Thymus (tissue), 11 donors: ENCODE measurements around the gene TCF12. TPM values are rescaled to one million over a fixed set of nuclear protein-coding genes. Genes with fewer than 3 reads are reported as not detected.

Source experiments
- DNase-seq, 9 donors: peaks; one replicate each; pipeline ENCODE4 v3.0.0-alpha.2; 2013; ENCODE audit warnings: low spot score in 9 of 9, low read depth in 6 of 9, missing footprints in 1 of 9
- H3K27ac ChIP-seq, 2 donors: one replicate each; pipeline ENCODE4 v1.5.1; 2013; ENCODE audit warnings: control low read depth in 1 of 2, low read depth in 1 of 2, low read length in 1 of 2, mild to moderate bottlenecking in 1 of 2, moderate library complexity in 1 of 2
- H3K27me3 ChIP-seq, 2 donors: one replicate each; pipeline ENCODE4 v1.5.1; 2013; ENCODE audit warnings: low read length in 1 of 2; ENCODE audit not compliant: control insufficient read depth in 2 of 2, insufficient read depth in 1 of 2
- H3K36me3 ChIP-seq, 2 donors: one replicate each; pipeline ENCODE4 v1.5.1; 2013; ENCODE audit warnings: low read length in 1 of 2, mild to moderate bottlenecking in 1 of 2, moderate library complexity in 1 of 2; ENCODE audit not compliant: control insufficient read depth in 2 of 2, insufficient read depth in 2 of 2
- H3K4me1 ChIP-seq, 2 donors: one replicate each; pipeline ENCODE4 v1.5.1; 2013; ENCODE audit warnings: low read length in 2 of 2; ENCODE audit not compliant: control insufficient read depth in 2 of 2, insufficient read depth in 2 of 2
- H3K4me3 ChIP-seq, 2 donors: one replicate each; pipeline ENCODE4 v1.5.1; 2013; ENCODE audit warnings: low read length in 2 of 2, control low read depth in 1 of 2, mild to moderate bottlenecking in 1 of 2
- H3K9me3 ChIP-seq, 2 donors: one replicate each; pipeline ENCODE4 v1.5.1; 2013; ENCODE audit warnings: low read length in 1 of 2, mild to moderate bottlenecking in 1 of 2; ENCODE audit not compliant: control insufficient read depth in 2 of 2, insufficient read depth in 1 of 2
- WGBS: extraction: QIAGEN DNeasy Blood & Tissue Kit; methylation state at CpG from one replicate; pipeline ENCODE4 v1.1.7; 2013; 5-methylcytosine and 5-hydroxymethylcytosine counted together
- polyA plus RNA-seq: library from polyadenylated mRNA; stranded (reverse); fragments of 200-250 nt; gene quantifications from one replicate; pipeline ENCODE4 v1.2.3, GENCODE V29; 2013
- total RNA-seq: library from RNA; stranded (reverse); fragments of 120-200 nt; gene quantifications from one replicate; pipeline ENCODE4 v1.2.4, GENCODE V29; 2013
- donor health status: healthy.

The TCF12 gene
- total and polyA plus RNA-seq, 2 donors, result 45.2 to 159 TPM

- no peaks in the 10 kb centered on the region for H3K36me3 ChIP-seq
- WGBS, result 93% methylated on average over 5 of the region's 5 CpGs
Observed at GRCh38 chr15:57328897-57329296, 410.5 kb downstream of the TCF12 start.

GRCh38 chr15:57329582-57330367, 411.3 kb downstream of the TCF12 start:
- 53% methylated on average over 13 of the region's 13 CpGs for WGBS
- no peak for DNase-seq
- no peak overlapping the region for H3K4me3 ChIP-seq

More at GRCh38 chr15:57328897-57329296, 410.5 kb downstream of the TCF12 start:
- Histone ChIP-seq H3K4me3 (no peak overlapping the region), H3K27me3 (no peaks in the 10 kb centered on the region), H3K27ac (no peak overlapping the region), H3K9me3 (peaks cover 0 to 4% of the 10 kb centered on the region in 2 donors), H3K4me1 (peaks cover 5 to 10% of the 10 kb centered on the region in 2 donors)
- no peak for DNase-seq

GRCh38 chr15:57330619-57331340, 412.3 kb downstream of the TCF12 start:
- no peaks in the 10 kb centered on the region for H3K27me3 ChIP-seq
- 91% methylated on average over 14 of the region's 14 CpGs for WGBS
- peaks cover 0 to 5% of the 10 kb centered on the region in 2 donors for H3K4me1 ChIP-seq
- H3K4me3 ChIP-seq, result no peak overlapping the region
- no peak overlapping the region for H3K27ac ChIP-seq
- H3K36me3 ChIP-seq, result no peaks in the 10 kb centered on the region
- DNase-seq, result no peak
- H3K9me3 ChIP-seq, result peaks cover 0 to 4% of the 10 kb centered on the region in 2 donors

More at GRCh38 chr15:57329582-57330367, 411.3 kb downstream of the TCF12 start:
- Histone ChIP-seq H3K9me3 (peaks cover 0 to 4% of the 10 kb centered on the region in 2 donors), H3K27me3 (no peaks in the 10 kb centered on the region), H3K36me3 (no peaks in the 10 kb centered on the region), H3K27ac (no peak overlapping the region), H3K4me1 (peaks cover 5 to 7% of the 10 kb centered on the region in 2 donors)

- no peak for DNase-seq
- no peak overlapping the region for H3K27ac ChIP-seq
Observed at GRCh38 chr15:57332326-57332725, 413.9 kb downstream of the TCF12 start.

DNA sequence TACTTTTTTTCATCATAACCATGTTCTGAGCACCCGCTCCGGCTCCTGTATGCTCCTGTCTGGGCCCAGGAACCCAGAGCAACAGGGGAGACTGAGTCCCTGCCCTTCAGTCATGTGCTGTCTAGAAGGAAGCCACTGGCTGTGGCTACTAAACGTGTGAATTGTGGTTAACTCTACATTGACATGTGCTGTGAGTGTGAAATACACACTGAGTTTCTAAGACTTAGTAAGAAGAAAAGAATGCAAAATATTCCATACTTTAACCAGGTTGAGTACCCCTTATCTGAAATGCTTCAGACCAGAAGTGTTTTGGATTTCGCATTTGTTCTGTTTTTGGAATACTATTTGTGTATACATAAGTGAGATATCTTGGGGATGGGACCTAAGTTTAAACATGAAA, 415.0 kb downstream of the TCF12 start:
- WGBS, result 84% methylated on average over 4 of the region's 4 CpGs
- Histone ChIP-seq H3K36me3 (no peaks in the 10 kb centered on the region), H3K27ac (no peak overlapping the region), H3K4me1 (peaks cover 0 to 5% of the 10 kb centered on the region in 2 donors), H3K27me3 (no peaks in the 10 kb centered on the region), H3K4me3 (no peak overlapping the region), H3K9me3 (peaks cover 0 to 4% of the 10 kb centered on the region in 2 donors)
- no peak for DNase-seq

More at GRCh38 chr15:57332326-57332725, 413.9 kb downstream of the TCF12 start:
- Histone ChIP-seq H3K36me3 (no peaks in the 10 kb centered on the region), H3K9me3 (peaks cover 0 to 4% of the 10 kb centered on the region in 2 donors), H3K4me1 (peaks cover 0 to 5% of the 10 kb centered on the region in 2 donors), H3K27me3 (no peaks in the 10 kb centered on the region), H3K4me3 (no peak overlapping the region)
- WGBS, result 89% methylated on average over 8 of the region's 8 CpGs

DNA sequence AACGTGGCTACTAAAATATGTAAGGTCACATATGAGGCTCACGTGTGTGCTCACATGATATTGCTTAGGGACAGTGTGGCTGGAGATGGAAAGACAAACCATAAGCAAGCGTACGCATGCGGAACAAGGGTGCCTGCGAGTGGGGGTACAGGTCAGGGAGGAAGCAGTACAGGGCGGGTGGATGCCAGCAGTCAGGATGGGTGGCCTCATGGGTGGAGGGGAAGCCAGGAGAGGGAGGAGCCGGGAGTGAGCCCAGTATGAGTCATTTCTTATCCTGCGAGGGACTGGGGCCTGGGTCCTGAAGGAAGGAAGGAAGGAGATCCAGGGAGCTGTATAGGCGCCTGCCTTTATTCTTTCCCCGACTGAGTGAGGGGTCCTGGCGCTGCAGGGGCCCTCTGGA, 415.8 kb downstream of the TCF12 start:
- WGBS, result 87% methylated on average over 12 of the region's 12 CpGs
- DNase-seq, result no peak

GRCh38 chr15:57335293-57335715, 416.9 kb downstream of the TCF12 start:
- H3K9me3 ChIP-seq, result peaks cover 0 to 8% of the 10 kb centered on the region in 2 donors
- no peak for DNase-seq
- peaks cover 0 to under 1% of the 10 kb centered on the region in 2 donors for H3K4me1 ChIP-seq
- no peaks in the 10 kb centered on the region for H3K36me3 ChIP-seq
- H3K27me3 ChIP-seq, result no peaks in the 10 kb centered on the region
- no peak overlapping the region for H3K4me3 ChIP-seq
- WGBS, result 78% methylated on average over 6 of the region's 6 CpGs
- H3K27ac ChIP-seq, result no peak overlapping the region

More for the DNA sequence above, 415.8 kb downstream of the TCF12 start:
- H3K4me1 ChIP-seq, result peaks cover 0 to 5% of the 10 kb centered on the region in 2 donors
- H3K4me3 ChIP-seq, result no peak overlapping the region
- H3K27me3 ChIP-seq, result no peaks in the 10 kb centered on the region
- peaks cover 0 to 8% of the 10 kb centered on the region in 2 donors for H3K9me3 ChIP-seq
- H3K27ac ChIP-seq, result no peak overlapping the region
- no peaks in the 10 kb centered on the region for H3K36me3 ChIP-seq

- Histone ChIP-seq H3K27ac (no peak overlapping the region), H3K9me3 (peaks cover 0 to 8% of the 10 kb centered on the region in 2 donors), H3K4me3 (no peak overlapping the region), H3K4me1 (no peaks in the 10 kb centered on the region), H3K27me3 (no peaks in the 10 kb centered on the region), H3K36me3 (no peaks in the 10 kb centered on the region)
- no peak for DNase-seq
- 78% methylated on average over 7 of the region's 7 CpGs for WGBS
Observed at GRCh38 chr15:57335719-57336118, 417.3 kb downstream of the TCF12 start.

DNA sequence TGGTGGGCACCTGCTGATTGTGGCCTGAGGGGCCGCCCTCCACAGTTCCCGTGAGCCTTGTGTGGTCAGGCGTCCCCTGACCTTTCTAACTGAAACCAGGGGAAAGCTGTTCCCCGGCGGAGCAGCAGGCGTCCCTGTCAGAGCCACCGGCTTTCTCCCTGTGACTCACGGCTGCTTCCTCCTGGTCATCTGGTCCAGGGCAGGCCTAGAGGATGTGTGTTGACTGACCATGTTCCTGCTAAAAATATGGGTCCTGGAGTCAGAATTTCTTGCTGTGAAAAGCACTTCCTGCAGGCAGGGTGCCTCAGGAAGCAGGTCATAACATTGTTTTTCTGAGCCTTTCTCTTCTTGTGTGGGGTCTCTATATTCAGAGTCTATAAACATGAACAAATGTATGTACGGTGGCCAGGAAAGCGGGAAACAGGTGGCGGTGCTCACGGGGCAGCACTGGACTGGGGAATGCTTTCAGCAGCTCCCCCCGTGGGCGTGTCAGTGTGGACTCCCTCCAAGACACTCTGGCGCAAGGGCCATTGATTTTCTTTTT, 419.5 kb downstream of the TCF12 start:
- Histone ChIP-seq H3K9me3 (peaks cover 0 to 4% of the 10 kb centered on the region in 2 donors), H3K27ac (no peak overlapping the region), H3K4me1 (no peaks in the 10 kb centered on the region), H3K4me3 (no peak overlapping the region), H3K36me3 (no peaks in the 10 kb centered on the region), H3K27me3 (no peaks in the 10 kb centered on the region)
- DNase-seq, result no peak
- 70% methylated on average over 15 of the region's 15 CpGs for WGBS
